ENCODE results near the gene CLK1. TPM values are rescaled to one million over a fixed set of nuclear protein-coding genes. Genes with fewer than 3 reads are reported as not detected.

CLK1 gene
- polyA plus RNA-seq, 2 of the 4 experiments (the other 2 are of a cell fraction) = 35.5 to 88.3 TPM

- Histone ChIP-seq H3K4me1 (peaks cover 45% of the 10 kb centered on the region), H3K4me2 (peak overlapping the region; percentile 95), H3K9me3 (no peaks in the 10 kb centered on the region), H3K4me3 (peak overlapping the region; percentile 97), H3K27ac (peak overlapping the region; percentile 96 to 99)
- no peak for TF ChIP-seq HEYL (CRISPR knock-in tag; IDR thresholded peaks at IDR 0.05)
- TF ChIP-seq HOXB5 (CRISPR knock-in tag; IDR thresholded peaks at IDR 0.05) = no peak
- TF ChIP-seq NFE2L2 (conservative IDR thresholded peaks at IDR 0.05; ENCODE audit: low read length) = no peak
- 0 out of 2 replicates have a peak, but pooled peaks have one; percentile 42 for TF ChIP-seq TFCP2L1 (CRISPR knock-in tag; IDR thresholded peaks at IDR 0.05)
- TF ChIP-seq MAX (IDR thresholded peaks at IDR 0.05) = peak; percentile 56; the same call in 1 of the 2 replicates
- peak; percentile 18; the same call in 1 of the 2 replicates for TF ChIP-seq KDM5A (IDR thresholded peaks at IDR 0.05)
- TF ChIP-seq PHF8 (IDR thresholded peaks at IDR 0.05; ENCODE audit: borderline replicate concordance, low read depth) = peak; percentile 66
- 0 out of 2 replicates have a peak, but pooled peaks have one; percentile 62 for TF ChIP-seq HMGXB4 (CRISPR knock-in tag; IDR thresholded peaks at IDR 0.05; ENCODE audit: borderline replicate concordance)
- no peak for TF ChIP-seq ZNF302 (CRISPR knock-in tag; IDR thresholded peaks at IDR 0.05)
- peak; percentile 60 to 77 for TF ChIP-seq RAD21 (conservative IDR thresholded peaks at IDR 0.05 in 1 of 2, IDR thresholded peaks at IDR 0.05 in 1 of 2)
- no peak for TF ChIP-seq EHMT2 (IDR thresholded peaks at IDR 0.05; ENCODE audit: low read depth)
- no peak for TF ChIP-seq KDM1A (IDR thresholded peaks at IDR 0.05; ENCODE audit: low read depth)
- no peak for TF ChIP-seq JUNB (IDR thresholded peaks at IDR 0.05)
- TF ChIP-seq BCL3 (IDR thresholded peaks at IDR 0.05) = 0 out of 3 replicates have a peak, but pooled peaks have one; percentile 3
- peak; percentile 89 for TF ChIP-seq SMC3 (IDR thresholded peaks at IDR 0.05)
- peak; percentile 61 for TF ChIP-seq CTCF (IDR thresholded peaks at IDR 0.05)
- POLR2A ChIA-PET = interaction anchor here (0.8 to 3.0 kb wide), 5 partner anchors 47 to 77 kb away, joined by 3 to 18 read pairs (median 10); partner anchors contain the start of genes CLK1, NIF3L1 and PPIL3
- ATAC-seq (peak; percentile 72 to 73), FAIRE-seq (no peak), DNase-seq (ENCODE audit: low read depth in 1 of 2, low spot score in 1 of 2) (peak; percentile 53 to 71)
- WGBS (ENCODE audit: missing lambda C conversion rate) = 4% methylated on average over 27 of the region's 70 CpGs
- CTCF ChIA-PET = interaction anchor here (0.6 to 1.6 kb wide), 6 partner anchors 16 to 87 kb away, joined by 3 to 5 read pairs (median 3); partner anchors contain the start of gene CLK1
Observed at GRCh38 chr2:200812122-200813022, 52.1 kb downstream of the CLK1 start.

GRCh38 chr2:200811333-200812121 is 52.9 kb downstream of the CLK1 start, which contains the start of gene BZW1:
BZW1 (plus strand) TSS chr2:200811910; CDS start chr2:200813218, 1,308 bp downstream.
- ChIA-PET POLR2A (interaction anchor here (0.6 to 3.0 kb wide), 15 partner anchors 9 to 101 kb away, joined by 3 to 18 read pairs (median 4); partner anchors contain the start of genes CLK1, NIF3L1 and PPIL3), CTCF (interaction anchor here (0.8 to 1.6 kb wide), 5 partner anchors 46 to 100 kb away, joined by 3 to 5 read pairs (median 4); partner anchors contain the start of gene CLK1)
- Histone ChIP-seq H3K4me3 (peak within 1 kb of the TSS; percentile 97), H3K4me1 (peaks cover 45% of the 10 kb centered on the region), H3K9me3 (no peaks in the 10 kb centered on the region), H3K4me2 (peak within 1 kb of the TSS; percentile 95), H3K27ac (peak within 1 kb of the TSS; percentile 96 to 99)
- peak; percentile 82 to 90 for ATAC-seq
- FAIRE-seq = no peak
- DNase-seq (ENCODE audit: low read depth in 1 of 2, low spot score in 1 of 2) = peak; percentile 85 to 97
- WGBS (ENCODE audit: missing lambda C conversion rate) = 2% methylated on average over 48 of the region's 75 CpGs
- TF ChIP-seq ZSCAN20 (CRISPR knock-in tag; IDR thresholded peaks at IDR 0.05) (no peak), HOXA7 (CRISPR knock-in tag; IDR thresholded peaks at IDR 0.05) (peak; percentile 56; the same call in 1 of the 2 replicates), EHMT2 (IDR thresholded peaks at IDR 0.05; ENCODE audit: low read depth) (no peak), JUNB (IDR thresholded peaks at IDR 0.05) (no peak), BCL3 (IDR thresholded peaks at IDR 0.05) (peak; percentile 32; the same call in 1 of the 3 replicates), HOXB13 (CRISPR knock-in tag; IDR thresholded peaks at IDR 0.05; ENCODE audit: low read depth) (no peak), TFCP2L1 (CRISPR knock-in tag; IDR thresholded peaks at IDR 0.05) (0 out of 2 replicates have a peak, but pooled peaks have one; percentile 76), TP53 (CRISPR knock-in tag; IDR thresholded peaks at IDR 0.05) (no peak), CBX8 (IDR thresholded peaks at IDR 0.05) (no peak), RFX5 (IDR thresholded peaks at IDR 0.05) (no peak), EHF (CRISPR knock-in tag; IDR thresholded peaks at IDR 0.05) (no peak), SREBF2 (IDR thresholded peaks at IDR 0.05) (no peak), HEYL (CRISPR knock-in tag; IDR thresholded peaks at IDR 0.05) (no peak)
